Measurements from ENCODE around the gene ZDHHC17.

DNA sequence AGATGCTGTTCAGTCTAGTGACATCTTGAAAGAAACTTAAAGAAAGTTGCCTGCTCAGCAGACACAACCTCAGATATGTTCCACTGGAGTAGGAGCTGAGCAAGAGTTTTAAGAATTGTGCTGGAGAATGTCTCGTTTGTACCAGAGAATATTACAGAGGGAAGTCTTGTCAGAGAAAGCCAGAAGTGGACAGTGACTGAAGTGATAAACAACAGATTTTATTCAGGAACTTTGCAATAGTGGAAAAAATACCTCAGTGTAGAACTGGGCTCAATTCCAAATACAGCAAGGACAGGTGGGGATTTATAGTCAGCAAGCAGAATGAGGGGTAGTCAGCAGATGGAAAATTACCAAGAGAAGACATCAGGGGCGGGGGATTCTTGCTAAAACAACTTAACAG is 18.6 kb downstream of the ZDHHC17 start:
- TF ChIP-seq MAZ (IDR thresholded peaks at IDR 0.05; ENCODE audit: borderline replicate concordance, low read depth, low read length) (no peak), MAZ (CRISPR knock-in tag; IDR thresholded peaks at IDR 0.05; ENCODE audit: low read depth) (no peak)
- TF ChIP-seq, protein P1, sequence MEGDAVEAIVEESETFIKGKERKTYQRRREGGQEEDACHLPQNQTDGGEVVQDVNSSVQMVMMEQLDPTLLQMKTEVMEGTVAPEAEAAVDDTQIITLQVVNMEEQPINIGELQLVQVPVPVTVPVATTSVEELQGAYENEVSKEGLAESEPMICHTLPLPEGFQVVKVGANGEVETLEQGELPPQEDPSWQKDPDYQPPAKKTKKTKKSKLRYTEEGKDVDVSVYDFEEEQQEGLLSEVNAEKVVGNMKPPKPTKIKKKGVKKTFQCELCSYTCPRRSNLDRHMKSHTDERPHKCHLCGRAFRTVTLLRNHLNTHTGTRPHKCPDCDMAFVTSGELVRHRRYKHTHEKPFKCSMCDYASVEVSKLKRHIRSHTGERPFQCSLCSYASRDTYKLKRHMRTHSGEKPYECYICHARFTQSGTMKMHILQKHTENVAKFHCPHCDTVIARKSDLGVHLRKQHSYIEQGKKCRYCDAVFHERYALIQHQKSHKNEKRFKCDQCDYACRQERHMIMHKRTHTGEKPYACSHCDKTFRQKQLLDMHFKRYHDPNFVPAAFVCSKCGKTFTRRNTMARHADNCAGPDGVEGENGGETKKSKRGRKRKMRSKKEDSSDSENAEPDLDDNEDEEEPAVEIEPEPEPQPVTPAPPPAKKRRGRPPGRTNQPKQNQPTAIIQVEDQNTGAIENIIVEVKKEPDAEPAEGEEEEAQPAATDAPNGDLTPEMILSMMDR (CRISPR knock-in tag; IDR thresholded peaks at IDR 0.05) = no peak
- TF ChIP-seq, protein P2, sequence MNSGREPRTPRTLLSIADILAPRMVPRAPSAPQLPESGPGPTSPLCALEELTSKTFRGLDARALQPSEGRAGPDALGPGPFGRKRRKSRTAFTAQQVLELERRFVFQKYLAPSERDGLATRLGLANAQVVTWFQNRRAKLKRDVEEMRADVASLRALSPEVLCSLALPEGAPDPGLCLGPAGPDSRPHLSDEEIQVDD (CRISPR knock-in tag; IDR thresholded peaks at IDR 0.05; ENCODE audit: borderline replicate concordance) = no peak

All from HepG2 (cell line).